ENCODE data around the gene MYO3A. TPM values are rescaled to one million over a fixed set of nuclear protein-coding genes. Genes with fewer than 3 reads are reported as not detected.
A peak's percentile ranks its signal among the peaks of the same experiment; 100 is the strongest.
"Not testable (repeated sequence)": the region's sequence is repeated elsewhere in the genome, so short reads cannot be mapped to it uniquely, and the experiment has no call there.

Gene MYO3A
- total and polyA plus RNA-seq, 8 donors: 0.21 to 3.9 (median 3.2) TPM

DNA sequence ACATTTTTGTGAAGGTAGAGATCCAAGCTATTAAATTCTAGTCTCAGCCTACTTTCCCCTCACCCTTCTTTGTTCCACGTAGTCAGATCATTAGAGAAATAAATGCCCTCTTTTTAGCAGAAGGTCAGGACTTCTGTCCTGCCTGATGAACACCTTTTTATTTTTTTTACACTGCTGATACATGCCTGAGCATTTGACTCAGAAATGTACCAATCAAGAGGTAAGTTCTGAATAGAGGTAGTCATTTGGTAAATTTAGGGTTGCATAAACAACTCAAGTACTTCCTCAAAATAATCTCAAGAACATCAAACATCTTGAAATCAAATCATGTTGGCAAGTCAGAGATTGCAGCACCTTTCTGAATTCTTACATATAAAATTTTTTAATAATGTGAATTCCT, 133.7 kb downstream of the MYO3A start:
- intact Hi-C loops (cut with DNase I): no loop called here
- TF ChIP-seq, protein P1, sequence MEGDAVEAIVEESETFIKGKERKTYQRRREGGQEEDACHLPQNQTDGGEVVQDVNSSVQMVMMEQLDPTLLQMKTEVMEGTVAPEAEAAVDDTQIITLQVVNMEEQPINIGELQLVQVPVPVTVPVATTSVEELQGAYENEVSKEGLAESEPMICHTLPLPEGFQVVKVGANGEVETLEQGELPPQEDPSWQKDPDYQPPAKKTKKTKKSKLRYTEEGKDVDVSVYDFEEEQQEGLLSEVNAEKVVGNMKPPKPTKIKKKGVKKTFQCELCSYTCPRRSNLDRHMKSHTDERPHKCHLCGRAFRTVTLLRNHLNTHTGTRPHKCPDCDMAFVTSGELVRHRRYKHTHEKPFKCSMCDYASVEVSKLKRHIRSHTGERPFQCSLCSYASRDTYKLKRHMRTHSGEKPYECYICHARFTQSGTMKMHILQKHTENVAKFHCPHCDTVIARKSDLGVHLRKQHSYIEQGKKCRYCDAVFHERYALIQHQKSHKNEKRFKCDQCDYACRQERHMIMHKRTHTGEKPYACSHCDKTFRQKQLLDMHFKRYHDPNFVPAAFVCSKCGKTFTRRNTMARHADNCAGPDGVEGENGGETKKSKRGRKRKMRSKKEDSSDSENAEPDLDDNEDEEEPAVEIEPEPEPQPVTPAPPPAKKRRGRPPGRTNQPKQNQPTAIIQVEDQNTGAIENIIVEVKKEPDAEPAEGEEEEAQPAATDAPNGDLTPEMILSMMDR (IDR thresholded peaks at IDR 0.05): no peak
- no peak overlapping the region for H3K27ac ChIP-seq
- DNase-seq (no peak), ATAC-seq (peak; percentile 36)
- H3K4me3 ChIP-seq: no peak overlapping the region
- no peaks in the 10 kb centered on the region for H3K4me1 ChIP-seq
- H3K36me3 ChIP-seq: no peaks in the 10 kb centered on the region
- no peaks in the 10 kb centered on the region for H3K27me3 ChIP-seq
- H3K9me3 ChIP-seq: no peaks in the 10 kb centered on the region

DNA sequence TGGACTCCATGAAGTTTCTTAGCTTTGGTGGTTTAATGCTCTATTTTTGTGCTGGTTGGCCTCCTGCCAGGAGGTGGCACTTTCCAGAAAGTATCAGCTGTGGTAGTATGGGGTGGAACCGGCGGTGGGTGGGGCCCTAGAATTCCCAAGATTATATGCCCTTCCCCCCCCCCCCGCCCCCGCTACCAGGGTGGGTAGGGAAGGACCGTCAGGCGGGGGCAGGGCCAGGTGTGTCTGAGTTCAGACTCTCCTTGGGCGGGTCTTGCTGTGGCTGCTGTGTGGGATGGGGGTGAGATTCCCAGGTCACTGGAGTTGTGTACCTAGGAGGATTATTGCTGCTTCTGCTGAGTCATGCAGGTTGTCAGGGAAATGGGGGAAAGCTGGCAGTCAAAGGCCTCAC, 146.9 kb downstream of the MYO3A start:
- H3K4me3 ChIP-seq; H3K27ac ChIP-seq; H3K9me3 ChIP-seq; H3K4me1 ChIP-seq; H3K27me3 ChIP-seq; intact Hi-C loops (cut with DNase I); DNase-seq; ATAC-seq; H3K36me3 ChIP-seq: not testable (repeated sequence)

DNA sequence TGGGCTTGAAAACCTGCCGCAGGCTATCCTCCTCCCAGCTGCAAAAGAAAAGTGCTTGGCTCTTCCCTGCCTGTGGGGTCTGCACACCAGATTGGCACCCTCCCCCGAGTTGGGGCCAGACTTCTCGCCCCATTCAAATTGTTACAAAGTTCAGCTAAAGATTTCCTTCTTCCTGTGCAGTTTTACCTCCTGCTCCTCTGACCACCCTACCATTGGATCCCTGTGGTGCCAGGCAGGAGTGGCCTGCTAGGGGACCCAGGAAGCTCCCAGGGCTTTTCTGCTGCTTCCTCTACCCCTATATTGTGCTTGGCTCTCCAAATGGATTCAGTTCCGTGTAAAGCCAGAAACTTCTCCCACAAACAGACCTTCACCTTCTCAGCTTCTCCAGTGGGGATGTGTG, 147.4 kb downstream of the MYO3A start:
- Histone ChIP-seq H3K4me1 (no peaks in the 10 kb centered on the region), H3K27ac (no peak overlapping the region), H3K4me3 (no peak overlapping the region), H3K27me3 (no peaks in the 10 kb centered on the region), H3K36me3 (no peaks in the 10 kb centered on the region), H3K9me3 (peaks cover 0 to 2% of the 10 kb centered on the region in 2 donors)
- DNase-seq: no peak
- TF ChIP-seq, protein P1 (IDR thresholded peaks at IDR 0.05): no peak
- intact Hi-C loops (cut with DNase I): no loop called here
- no peak for ATAC-seq

DNA sequence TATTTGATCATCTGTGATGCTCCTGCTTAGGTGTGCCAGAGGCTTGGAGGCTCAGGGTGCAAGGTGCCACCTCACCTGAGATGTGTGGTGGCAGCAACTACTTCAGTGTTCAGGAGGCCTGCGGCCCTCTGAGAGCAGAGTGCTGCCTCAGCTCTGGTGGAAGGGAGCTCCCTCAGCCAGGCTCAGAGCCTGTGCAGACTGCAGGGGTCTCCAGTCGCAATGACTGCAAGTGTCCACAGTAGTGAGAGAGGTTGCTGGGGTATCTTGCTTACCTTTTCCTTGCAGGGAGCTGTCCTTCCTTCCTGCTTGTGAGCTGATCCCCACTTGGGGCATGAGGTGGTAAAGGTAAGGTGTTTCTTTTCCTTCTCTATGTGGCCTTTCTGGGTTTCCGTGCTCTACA, 151.5 kb downstream of the MYO3A start:
- DNase-seq: no peak
- H3K4me1 ChIP-seq: no peaks in the 10 kb centered on the region
- H3K36me3 ChIP-seq: no peaks in the 10 kb centered on the region
- H3K27ac ChIP-seq: no peak overlapping the region
- intact Hi-C loops (cut with DNase I): no loop called here
- ATAC-seq: no peak
- no peak overlapping the region for H3K4me3 ChIP-seq
- TF ChIP-seq, protein P1 (IDR thresholded peaks at IDR 0.05): no peak
- H3K27me3 ChIP-seq: no peaks in the 10 kb centered on the region
- H3K9me3 ChIP-seq: peaks cover 0 to 2% of the 10 kb centered on the region in 2 donors

DNA sequence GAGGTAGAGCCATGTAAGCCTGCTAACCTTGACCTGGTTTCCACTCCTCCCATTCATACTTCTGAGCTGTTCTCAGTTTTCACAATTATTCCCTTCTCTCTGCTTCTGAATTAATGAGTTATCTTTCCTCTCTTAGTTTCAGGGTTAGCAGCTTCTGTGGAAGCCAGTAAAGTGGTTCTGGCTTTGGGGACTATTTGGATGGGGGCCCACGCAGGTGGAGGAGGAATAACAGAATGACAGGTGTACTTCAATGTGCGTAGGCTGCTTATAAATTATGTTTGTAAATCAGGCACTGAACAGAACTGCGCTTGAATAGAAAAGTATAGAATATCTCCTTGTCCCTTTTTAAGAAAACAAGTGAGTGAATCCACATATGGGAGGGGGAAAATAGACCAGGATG, 153.6 kb downstream of the MYO3A start:
- TF ChIP-seq, protein P1 (IDR thresholded peaks at IDR 0.05): no peak
- Histone ChIP-seq H3K4me1 (no peaks in the 10 kb centered on the region), H3K36me3 (no peaks in the 10 kb centered on the region)

DNA sequence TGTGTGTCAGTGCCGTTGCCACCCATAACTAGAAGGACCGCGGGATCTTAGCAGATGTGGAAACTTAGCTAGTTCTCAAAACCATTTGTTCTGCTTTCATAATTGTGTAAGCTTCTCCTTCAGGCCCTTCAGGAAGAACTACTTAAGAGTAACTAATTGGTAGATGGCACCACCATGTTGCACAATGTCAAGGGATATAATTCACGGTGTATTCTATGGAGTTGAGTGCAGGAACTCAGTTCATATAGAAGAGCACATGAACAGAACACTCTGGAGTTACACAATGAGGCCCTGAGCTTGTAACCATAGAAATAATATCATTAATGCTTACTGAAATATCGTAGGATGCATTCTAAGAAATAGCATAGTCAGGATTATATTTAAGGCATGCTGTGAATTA, 156.0 kb downstream of the MYO3A start:
- Histone ChIP-seq H3K27ac (no peak overlapping the region), H3K9me3 (no peaks in the 10 kb centered on the region), H3K27me3 (no peaks in the 10 kb centered on the region), H3K4me1 (no peaks in the 10 kb centered on the region), H3K4me3 (no peak overlapping the region), H3K36me3 (no peaks in the 10 kb centered on the region)
- ATAC-seq (no peak), DNase-seq (no peak)
- TF ChIP-seq, protein P1 (IDR thresholded peaks at IDR 0.05): no peak
- intact Hi-C loops (cut with DNase I): no loop called here

More for the DNA sequence above, 153.6 kb downstream of the MYO3A start:
- ATAC-seq: no peak
- DNase-seq: no peak
- no peaks in the 10 kb centered on the region for H3K27me3 ChIP-seq
- no peaks in the 10 kb centered on the region for H3K9me3 ChIP-seq
- intact Hi-C loops (cut with DNase I): no loop called here
- H3K27ac ChIP-seq: no peak overlapping the region
- no peak overlapping the region for H3K4me3 ChIP-seq

Data from left lung (tissue), 10 donors.